K562 (cell line): ENCODE results near the gene TBX19. TPM values are rescaled to one million over a fixed set of nuclear protein-coding genes. Genes with fewer than 3 reads are reported as not detected.
A peak's percentile ranks its signal among the peaks of the same experiment; 100 is the strongest.

Source experiments
- CCAR2 ChIP-seq: fragments of 200-400 bp; formaldehyde crosslinking; IDR thresholded peaks from 2 replicates; pipeline ENCODE4 v1.6.1; 2017; ENCODE audit warnings: mild to moderate bottlenecking, low read depth, low read length
- EP400 ChIP-seq: fragments of 450-650 bp; IDR thresholded peaks from 2 replicates; pipeline ENCODE4 v1.6.1; 2017; ENCODE audit warnings: antibody characterized with exemption, mild to moderate bottlenecking, moderate library complexity
- JUND ChIP-seq, 2 experiments: IDR thresholded peaks; 2 replicates in 1 of 2; 3 replicates in 1 of 2; pipeline ENCODE4 v1.6.1; 2011; ENCODE audit warnings: borderline replicate concordance in 2 of 2, low read depth in 2 of 2, low read length in 2 of 2, improper control_type of control experiment in 1 of 2, missing biosample characterization in 1 of 2, missing genetic modification characterization in 1 of 2, missing genetic modification reagents in 1 of 2
- KAT2B ChIP-seq: IDR thresholded peaks from one replicate; pipeline ENCODE4 v1.6.1; 2012; ENCODE audit warnings: low read depth, mild to moderate bottlenecking, control low read depth, inconsistent platforms, low read length, moderate library complexity
- NFE2L1 ChIP-seq: fragments of 450-650 bp; IDR thresholded peaks from 2 replicates; pipeline ENCODE4 v1.6.1; 2016; ENCODE audit warnings: missing genetic modification characterization, low read depth, mild to moderate bottlenecking, missing compliant biosample characterization, moderate library complexity, borderline replicate concordance
- NFIX ChIP-seq: fragments of 250-450 bp; sonication (Bioruptor Pico); IDR thresholded peaks from 2 replicates; pipeline ENCODE4 v1.4.0; 2020; ENCODE audit warnings: low read depth, mild to moderate bottlenecking, moderate library complexity
- NFYB ChIP-seq: IDR thresholded peaks from 2 replicates; pipeline ENCODE4 v1.6.1; 2011; ENCODE audit warnings: mild to moderate bottlenecking, moderate library complexity; ENCODE audit not compliant: insufficient read length; ENCODE audit errors: extremely low read depth
- PHF8 ChIP-seq: fragments of 200-600 bp; sonication (generic); IDR thresholded peaks from 2 replicates; pipeline ENCODE4 v1.6.1; 2012; ENCODE audit warnings: mixed run types, mild to moderate bottlenecking, inconsistent platforms, low read length, moderate library complexity, borderline replicate concordance
- POLR2AphosphoS5 ChIP-seq: IDR thresholded peaks from 2 replicates; pipeline ENCODE4 v1.6.1; 2011; ENCODE audit warnings: mild to moderate bottlenecking, low read depth, low read length, moderate library complexity; ENCODE audit not compliant: control insufficient read depth, insufficient read depth
- POLR2G ChIP-seq: fragments of 200-400 bp; formaldehyde crosslinking; IDR thresholded peaks from 2 replicates; pipeline ENCODE4 v1.6.1; 2017; ENCODE audit warnings: low read depth, mild to moderate bottlenecking, antibody characterized with exemption, low read length, moderate library complexity
- POLR3A ChIP-seq: IDR thresholded peaks from 2 replicates; pipeline ENCODE4 v1.6.1; 2011; ENCODE audit warnings: borderline replicate concordance, mild to moderate bottlenecking, moderate library complexity; ENCODE audit not compliant: insufficient read length, insufficient read depth; ENCODE audit errors: extremely low read depth
- PTRF ChIP-seq: fragments of 450-650 bp; IDR thresholded peaks from 2 replicates; pipeline ENCODE4 v1.6.1; 2016; ENCODE audit warnings: mild to moderate bottlenecking, missing genetic modification characterization, missing compliant biosample characterization
- RB1 ChIP-seq: fragments of 450-650 bp; IDR thresholded peaks from 2 replicates; pipeline ENCODE4 v1.6.1; 2017; ENCODE audit warnings: low read depth, mild to moderate bottlenecking
- SP2 ChIP-seq: IDR thresholded peaks from 2 replicates; pipeline ENCODE4 v1.6.1; 2011; ENCODE audit warnings: mild to moderate bottlenecking, low read depth, low read length, moderate library complexity; ENCODE audit not compliant: poor library complexity, severe bottlenecking; ENCODE audit errors: extremely low read depth
- SRSF3 ChIP-seq: fragments of 200-400 bp; formaldehyde crosslinking; IDR thresholded peaks from 2 replicates; pipeline ENCODE4 v1.6.1; 2016; ENCODE audit warnings: mild to moderate bottlenecking, low read length, moderate library complexity; ENCODE audit not compliant: insufficient read depth
- SUPT5H ChIP-seq: fragments of 450-650 bp; IDR thresholded peaks from 2 replicates; pipeline ENCODE4 v1.6.1; 2016
- TAF7 ChIP-seq: fragments of 450-650 bp; IDR thresholded peaks from 2 replicates; pipeline ENCODE4 v1.6.1; 2016; ENCODE audit warnings: missing genetic modification characterization, missing compliant biosample characterization
- TEAD1 ChIP-seq, 2 experiments: fragments of 450-650 bp in 1 of 2; sonication (generic) in 1 of 2; formaldehyde crosslinking; IDR thresholded peaks; 2 replicates each; pipeline versions ENCODE4 v1.4.0 to v1.8.0; 2020 to 2022; ENCODE audit warnings: mild to moderate bottlenecking in 2 of 2, missing genetic modification reagents in 1 of 2
- ZC3H11A ChIP-seq: IDR thresholded peaks from 2 replicates; pipeline ENCODE4 v1.6.1; 2012; ENCODE audit warnings: low read depth, low read length, improper control_type of control experiment
- ZNF354B ChIP-seq: fragments of 250-450 bp; sonication (Bioruptor Pico); IDR thresholded peaks from 2 replicates; pipeline ENCODE4 v1.4.0; 2020
- ZNF584 ChIP-seq: fragments of 200-800 bp; sonication (Bioruptor generic); IDR thresholded peaks from 2 replicates; pipeline ENCODE4 v1.6.1; 2016; ENCODE audit warnings: low read depth, mild to moderate bottlenecking, missing genetic modification characterization, missing compliant biosample characterization
- ZNF77 ChIP-seq: fragments of 250-450 bp; sonication (Bioruptor Pico); IDR thresholded peaks from 2 replicates; pipeline ENCODE4 v1.5.0; 2020
- polyA plus RNA-seq, 8 experiments: library from polyadenylated mRNA; depleted of rRNA in 4 of 8; stranded (reverse) in 5 of 8; unstranded in 3 of 8; fragments of >200 nt; fragmentation: Nextera tagmentation in 2 of 8; fragmentation: Illumina TruSeq in 1 of 8; extraction: Ambion mirVana in 2 of 8; extraction: Trizol in 1 of 8; gene quantifications; 2 replicates each; pipeline versions ENCODE4 v1.2.1 to v1.2.3, GENCODE V29; 2011 to 2014; ENCODE audit warnings: inconsistent platforms in 1 of 8, missing spikeins in 1 of 8
- total RNA-seq, 7 experiments: library from RNA; depleted of rRNA in 6 of 7; stranded (reverse); fragments of >200 nt in 6 of 7; fragmentation: Illumina TruSeq in 2 of 7; extraction: Trizol in 2 of 7; gene quantifications; 2 replicates each; pipeline versions ENCODE4 v1.2.1 to v1.2.3, GENCODE V29; 2011 to 2021; ENCODE audit warnings: low replicate concordance in 1 of 7
- TF ChIP-seq, protein P1 (sequence below): sonication (generic); formaldehyde crosslinking; IDR thresholded peaks from 2 replicates; pipeline ENCODE4 v1.8.0; 2023; ENCODE audit warnings: missing genetic modification reagents, mild to moderate bottlenecking, borderline replicate concordance

TBX19 gene
- total and polyA plus RNA-seq, 9 of the 15 experiments (the other 6 are each of a cell fraction or from before 2014, with no cell fraction given) = 0.32 to 3.1 (median 0.95) TPM

DNA sequence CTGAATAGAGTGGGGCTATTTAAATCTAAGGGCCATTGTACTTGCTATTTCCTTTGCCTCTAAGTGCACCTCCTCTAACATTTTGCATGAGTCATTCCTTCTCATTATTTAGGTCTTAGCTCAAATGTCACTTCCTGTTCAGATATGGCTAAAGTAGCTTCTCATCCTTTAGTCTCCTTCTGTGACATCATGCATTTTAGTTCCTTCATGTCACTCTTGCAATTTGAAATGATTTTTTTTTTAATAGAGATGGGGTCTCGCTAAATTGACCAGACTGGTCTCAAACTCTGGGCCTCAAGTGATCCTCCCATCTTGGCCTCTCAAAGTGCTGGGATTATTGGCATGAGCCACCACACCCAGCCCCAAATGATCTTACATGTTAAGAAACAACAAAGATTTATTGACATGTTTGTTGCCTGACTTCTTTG is 6.6 kb downstream of the TBX19 start (continued):
- TF ChIP-seq SRSF3 (no peak), SUPT5H (no peak), PTRF (no peak), TEAD1 (CRISPR knock-in tag; IDR thresholded peaks at IDR 0.05) (no peak), ZNF584 (CRISPR knock-in tag) (peak; percentile 58; the same call in 1 of the 2 replicates), ZNF77 (no peak), NFIX (CRISPR knock-in tag) (no peak), JUND (IDR thresholded peaks at IDR 0.05; ENCODE audit: borderline replicate concordance, low read depth, low read length) (peak; percentile 96), JUND (tag; IDR thresholded peaks at IDR 0.05; ENCODE audit: borderline replicate concordance, low read depth, low read length) (peak; percentile 97), NFYB (no peak), ZC3H11A (no peak), POLR2AphosphoS5 (no peak), ZNF354B (CRISPR knock-in tag) (no peak), CCAR2 (no peak), EP400 (peak; percentile 26), TAF7 (no peak), SP2 (no peak), KAT2B (no peak), RB1 (no peak), PHF8 (no peak), POLR3A (no peak), NFE2L1 (tag) (peak; percentile 50; the same call in 1 of the 2 replicates), POLR2G (no peak)
- TF ChIP-seq, protein P1, sequence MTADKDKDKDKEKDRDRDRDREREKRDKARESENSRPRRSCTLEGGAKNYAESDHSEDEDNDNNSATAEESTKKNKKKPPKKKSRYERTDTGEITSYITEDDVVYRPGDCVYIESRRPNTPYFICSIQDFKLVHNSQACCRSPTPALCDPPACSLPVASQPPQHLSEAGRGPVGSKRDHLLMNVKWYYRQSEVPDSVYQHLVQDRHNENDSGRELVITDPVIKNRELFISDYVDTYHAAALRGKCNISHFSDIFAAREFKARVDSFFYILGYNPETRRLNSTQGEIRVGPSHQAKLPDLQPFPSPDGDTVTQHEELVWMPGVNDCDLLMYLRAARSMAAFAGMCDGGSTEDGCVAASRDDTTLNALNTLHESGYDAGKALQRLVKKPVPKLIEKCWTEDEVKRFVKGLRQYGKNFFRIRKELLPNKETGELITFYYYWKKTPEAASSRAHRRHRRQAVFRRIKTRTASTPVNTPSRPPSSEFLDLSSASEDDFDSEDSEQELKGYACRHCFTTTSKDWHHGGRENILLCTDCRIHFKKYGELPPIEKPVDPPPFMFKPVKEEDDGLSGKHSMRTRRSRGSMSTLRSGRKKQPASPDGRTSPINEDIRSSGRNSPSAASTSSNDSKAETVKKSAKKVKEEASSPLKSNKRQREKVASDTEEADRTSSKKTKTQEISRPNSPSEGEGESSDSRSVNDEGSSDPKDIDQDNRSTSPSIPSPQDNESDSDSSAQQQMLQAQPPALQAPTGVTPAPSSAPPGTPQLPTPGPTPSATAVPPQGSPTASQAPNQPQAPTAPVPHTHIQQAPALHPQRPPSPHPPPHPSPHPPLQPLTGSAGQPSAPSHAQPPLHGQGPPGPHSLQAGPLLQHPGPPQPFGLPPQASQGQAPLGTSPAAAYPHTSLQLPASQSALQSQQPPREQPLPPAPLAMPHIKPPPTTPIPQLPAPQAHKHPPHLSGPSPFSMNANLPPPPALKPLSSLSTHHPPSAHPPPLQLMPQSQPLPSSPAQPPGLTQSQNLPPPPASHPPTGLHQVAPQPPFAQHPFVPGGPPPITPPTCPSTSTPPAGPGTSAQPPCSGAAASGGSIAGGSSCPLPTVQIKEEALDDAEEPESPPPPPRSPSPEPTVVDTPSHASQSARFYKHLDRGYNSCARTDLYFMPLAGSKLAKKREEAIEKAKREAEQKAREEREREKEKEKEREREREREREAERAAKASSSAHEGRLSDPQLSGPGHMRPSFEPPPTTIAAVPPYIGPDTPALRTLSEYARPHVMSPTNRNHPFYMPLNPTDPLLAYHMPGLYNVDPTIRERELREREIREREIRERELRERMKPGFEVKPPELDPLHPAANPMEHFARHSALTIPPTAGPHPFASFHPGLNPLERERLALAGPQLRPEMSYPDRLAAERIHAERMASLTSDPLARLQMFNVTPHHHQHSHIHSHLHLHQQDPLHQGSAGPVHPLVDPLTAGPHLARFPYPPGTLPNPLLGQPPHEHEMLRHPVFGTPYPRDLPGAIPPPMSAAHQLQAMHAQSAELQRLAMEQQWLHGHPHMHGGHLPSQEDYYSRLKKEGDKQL (CRISPR knock-in tag) = no peak
